ENCODE measurements around the gene PRND.
A peak's percentile ranks its signal among the peaks of the same experiment; 100 is the strongest.
"Not testable (repeated sequence)": the region's sequence is repeated elsewhere in the genome, so short reads cannot be mapped to it uniquely, and the experiment has no call there.

PRND gene

GRCh38 chr20:4708856-4709255 lies 12.9 kb upstream of the PRND start:
- no peak for DNase-seq (ENCODE audit: low read depth)

DNA sequence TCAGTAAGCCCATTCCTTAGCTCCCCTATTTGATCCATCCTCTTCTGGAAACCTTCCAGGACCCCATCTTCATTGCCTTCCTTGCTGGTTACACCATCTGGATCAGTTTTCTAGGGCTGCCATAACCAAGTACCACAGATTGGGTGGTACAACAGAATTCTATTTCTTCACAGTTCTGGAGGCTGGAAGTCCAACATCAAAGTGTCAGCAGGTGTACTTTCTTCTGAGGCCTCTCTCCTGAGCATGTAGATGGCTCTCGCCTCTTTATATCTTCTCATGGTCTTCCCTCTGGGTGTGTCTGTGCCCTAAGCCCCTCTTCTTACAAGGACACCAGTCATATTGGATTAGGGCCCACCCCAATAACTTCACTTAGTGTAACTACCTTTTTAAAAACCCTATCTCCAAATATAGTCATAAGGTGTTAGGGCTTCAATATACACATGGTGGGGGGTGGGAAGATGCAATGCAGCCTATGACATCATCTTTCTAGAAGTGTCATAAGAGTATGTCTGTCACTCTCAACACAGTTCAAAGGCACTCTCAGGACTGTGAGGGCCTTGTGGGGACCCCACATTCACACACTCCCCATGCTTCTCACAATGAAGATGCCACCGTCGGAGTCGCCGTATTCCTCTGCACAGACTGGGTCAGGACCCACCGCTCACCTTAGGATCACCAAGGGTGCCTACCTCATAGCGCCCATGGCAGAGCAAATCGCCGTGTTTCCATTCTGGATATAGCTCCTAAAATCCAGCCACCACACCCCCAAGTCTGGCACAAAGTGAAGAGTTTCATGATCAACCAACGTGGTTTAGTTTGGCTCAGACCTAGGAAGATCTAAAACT lies 12.2 kb upstream of the PRND start:
- DNase-seq (ENCODE audit: low read depth) = no peak

GRCh38 chr20:4710106-4710475 lies 11.6 kb upstream of the PRND start:
- no peak for DNase-seq (ENCODE audit: low read depth)

- no peak for DNase-seq (ENCODE audit: low read depth)
Observed at GRCh38 chr20:4711511-4711910, 10.2 kb upstream of the PRND start.

- DNase-seq (ENCODE audit: low read depth) = no peak
Observed at GRCh38 chr20:4713401-4713800, 8.3 kb upstream of the PRND start.

GRCh38 chr20:4714818-4715217 lies 6.9 kb upstream of the PRND start:
- no peak for DNase-seq (ENCODE audit: low read depth)

GRCh38 chr20:4717816-4718570 lies 3.7 kb upstream of the PRND start:
- no peak for DNase-seq (ENCODE audit: low read depth)

DNA sequence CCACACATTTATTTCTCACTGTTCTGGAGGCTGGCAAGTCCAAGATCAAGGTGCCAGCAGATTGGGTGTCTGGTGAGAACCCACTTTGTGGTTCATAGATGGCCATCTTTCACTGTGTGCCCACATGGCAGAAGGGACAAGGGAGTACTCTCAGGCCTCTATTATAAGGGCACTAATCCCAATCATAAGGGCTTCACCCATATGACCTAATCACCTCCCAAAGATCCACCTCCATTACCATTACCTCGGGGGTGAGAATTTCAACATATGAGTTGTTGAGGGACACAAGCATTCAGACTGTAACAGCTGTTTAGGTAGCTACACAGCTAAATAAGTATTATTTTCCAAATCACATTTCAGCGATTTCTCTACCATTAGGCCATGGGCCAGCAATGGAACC lies 2.5 kb upstream of the PRND start:
- no peak for DNase-seq (ENCODE audit: low read depth)

- DNase-seq (ENCODE audit: low read depth) = peak; percentile 24
Observed at GRCh38 chr20:4720041-4720976, 1.4 kb upstream of the PRND start.

DNA sequence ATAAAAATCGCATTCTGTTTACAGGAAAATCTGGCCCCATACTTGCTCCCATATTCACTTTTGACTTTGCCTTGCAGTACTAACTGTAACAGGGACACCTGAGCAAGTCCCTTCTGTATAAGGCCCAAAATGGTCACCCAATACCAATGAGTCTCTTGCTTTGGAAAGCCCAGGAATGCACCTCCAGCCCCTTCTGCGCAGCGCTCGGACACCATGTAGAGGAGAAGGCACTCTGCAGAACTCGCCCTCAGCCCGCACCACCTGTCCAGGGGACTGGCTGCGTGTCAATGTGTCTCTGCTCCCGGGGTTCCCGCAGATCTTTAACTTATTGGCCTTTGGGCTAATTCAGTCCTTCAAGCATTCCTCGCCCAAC lies 746 bp upstream of the PRND start:
- DNase-seq (ENCODE audit: low read depth) = no peak

- no peak for DNase-seq (ENCODE audit: low read depth)
Observed at GRCh38 chr20:4722571-4722970, 862 bp downstream of the PRND start.

GRCh38 chr20:4722993-4723392 lies 1.3 kb downstream of the PRND start:
- no peak for DNase-seq (ENCODE audit: low read depth)

DNA sequence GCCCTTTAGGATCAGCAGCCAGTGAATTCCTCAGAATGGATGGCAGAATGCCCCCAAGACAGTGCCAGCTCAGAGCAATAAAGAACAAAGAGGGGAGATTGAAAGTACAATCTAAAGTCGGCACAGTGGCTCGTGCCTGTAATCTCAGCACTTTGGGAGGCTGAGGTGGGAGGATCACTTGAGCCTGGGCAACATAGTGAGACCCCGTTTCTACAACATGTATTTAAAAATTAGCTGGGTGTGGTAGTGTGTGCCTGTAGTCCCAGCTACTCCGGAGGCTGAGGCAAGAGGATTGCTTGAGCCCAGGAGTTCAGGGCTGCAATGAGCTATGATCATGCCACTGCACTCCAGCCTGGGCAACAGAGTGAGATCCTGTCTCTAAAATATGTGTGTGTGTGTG lies 1.8 kb downstream of the PRND start:
- DNase-seq (ENCODE audit: low read depth) = not testable (repeated sequence)

DNA sequence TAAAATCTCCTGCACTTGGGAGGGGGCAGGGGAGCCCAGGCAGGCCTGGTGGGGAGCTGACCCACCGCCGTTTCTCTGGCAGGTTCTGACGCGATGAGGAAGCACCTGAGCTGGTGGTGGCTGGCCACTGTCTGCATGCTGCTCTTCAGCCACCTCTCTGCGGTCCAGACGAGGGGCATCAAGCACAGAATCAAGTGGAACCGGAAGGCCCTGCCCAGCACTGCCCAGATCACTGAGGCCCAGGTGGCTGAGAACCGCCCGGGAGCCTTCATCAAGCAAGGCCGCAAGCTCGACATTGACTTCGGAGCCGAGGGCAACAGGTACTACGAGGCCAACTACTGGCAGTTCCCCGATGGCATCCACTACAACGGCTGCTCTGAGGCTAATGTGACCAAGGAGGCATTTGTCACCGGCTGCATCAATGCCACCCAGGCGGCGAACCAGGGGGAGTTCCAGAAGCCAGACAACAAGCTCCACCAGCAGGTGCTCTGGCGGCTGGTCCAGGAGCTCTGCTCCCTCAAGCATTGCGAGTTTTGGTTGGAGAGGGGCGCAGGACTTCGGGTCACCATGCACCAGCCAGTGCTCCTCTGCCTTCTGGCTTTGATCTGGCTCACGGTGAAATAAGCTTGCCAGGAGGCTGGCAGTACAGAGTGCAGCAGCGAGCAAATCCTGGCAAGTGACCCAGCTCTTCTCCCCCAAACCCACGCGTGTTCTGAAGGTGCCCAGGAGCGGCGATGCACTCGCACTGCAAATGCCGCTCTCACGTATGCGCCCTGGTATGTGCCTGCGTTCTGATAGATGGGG lies 3.0 kb downstream of the PRND start:
- DNase-seq (ENCODE audit: low read depth) = no peak

- DNase-seq (ENCODE audit: low read depth) = no peak
Observed at GRCh38 chr20:4725263-4725550, 3.5 kb downstream of the PRND start.

- DNase-seq (ENCODE audit: low read depth) = no peak
Observed at GRCh38 chr20:4726710-4727397, 5.1 kb downstream of the PRND start.

- no peak for DNase-seq (ENCODE audit: low read depth)
Observed at GRCh38 chr20:4728120-4728760, 6.5 kb downstream of the PRND start.

DNA sequence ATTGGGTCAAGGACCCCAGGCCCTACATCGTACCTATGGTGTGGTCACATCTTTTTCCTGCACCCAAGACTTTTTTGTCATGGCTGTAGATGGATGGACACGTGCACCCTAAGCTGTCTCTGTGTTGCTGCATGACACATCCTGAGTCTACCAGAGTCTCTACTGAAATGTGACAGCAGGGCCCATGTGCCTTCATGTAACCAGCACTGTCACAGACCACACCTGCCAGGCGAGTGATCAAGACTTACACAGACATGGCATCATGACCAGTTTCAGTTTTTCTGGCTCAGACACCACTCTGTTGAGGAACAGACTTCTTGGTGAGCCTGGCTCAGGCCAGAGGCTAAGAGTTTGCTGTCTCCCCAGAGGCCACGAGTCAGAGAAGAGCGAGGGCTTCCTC lies 7.6 kb downstream of the PRND start:
- no peak for DNase-seq (ENCODE audit: low read depth)

DNA sequence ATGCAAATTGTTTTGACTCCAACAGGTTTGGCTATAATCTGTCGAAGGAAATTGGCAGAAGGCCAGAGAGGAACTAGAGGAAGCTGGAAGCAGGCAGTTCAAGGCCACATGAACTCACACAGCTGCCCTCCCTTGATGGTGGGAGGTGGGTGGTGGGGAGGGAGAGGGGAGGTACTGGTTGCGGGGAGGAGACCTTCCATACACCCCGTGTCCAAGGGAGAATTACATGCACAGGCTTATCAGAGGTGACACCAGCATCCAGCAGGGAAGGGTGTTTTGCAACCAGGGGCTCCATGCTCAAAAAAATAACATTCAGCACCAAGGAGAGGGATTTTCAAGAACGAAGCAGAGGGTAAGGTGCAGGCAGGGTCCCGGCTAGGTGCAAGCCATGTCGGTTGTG lies 9.1 kb downstream of the PRND start:
- no peak for DNase-seq (ENCODE audit: low read depth)

GRCh38 chr20:4736875-4737274 lies 15.2 kb downstream of the PRND start:
- no peak for DNase-seq (ENCODE audit: low read depth)

Measured in CMK (cell line).